ENCODE data around the gene SCARB1.

The SCARB1 gene

GRCh38 chr12:124762791-124763593 is 100.7 kb downstream of the SCARB1 start:
- DNase-seq (ENCODE audit: low read depth), result no peak

GRCh38 chr12:124762384-124762783 is 101.3 kb downstream of the SCARB1 start:
- no peak for TF ChIP-seq CTCF (conservative IDR thresholded peaks at IDR 0.05; ENCODE audit: control insufficient read depth, insufficient read depth, low read depth, low read length)
- H3K4me3 ChIP-seq (ENCODE audit: control insufficient read depth, low read depth, low read length), result no peak overlapping the region
- DNase-seq (ENCODE audit: low read depth), result no peak

More at GRCh38 chr12:124762791-124763593, 100.7 kb downstream of the SCARB1 start:
- H3K4me3 ChIP-seq (ENCODE audit: control insufficient read depth, low read depth, low read length), result no peak overlapping the region
- no peak for TF ChIP-seq CTCF (conservative IDR thresholded peaks at IDR 0.05; ENCODE audit: control insufficient read depth, insufficient read depth, low read depth, low read length)

- DNase-seq (ENCODE audit: low read depth), result no peak
- H3K4me3 ChIP-seq (ENCODE audit: control insufficient read depth, low read depth, low read length), result no peak overlapping the region
- TF ChIP-seq CTCF (conservative IDR thresholded peaks at IDR 0.05; ENCODE audit: control insufficient read depth, insufficient read depth, low read depth, low read length), result no peak
These were observed 101.8 kb downstream of the SCARB1 start for GRCh38 chr12:124761871-124762270.

GRCh38 chr12:124761056-124761455 is 102.6 kb downstream of the SCARB1 start:
- TF ChIP-seq CTCF (conservative IDR thresholded peaks at IDR 0.05; ENCODE audit: control insufficient read depth, insufficient read depth, low read depth, low read length), result no peak
- H3K4me3 ChIP-seq (ENCODE audit: control insufficient read depth, low read depth, low read length), result no peak overlapping the region
- DNase-seq (ENCODE audit: low read depth), result no peak

GRCh38 chr12:124760560-124760959 is 103.1 kb downstream of the SCARB1 start:
- no peak overlapping the region for H3K4me3 ChIP-seq (ENCODE audit: control insufficient read depth, low read depth, low read length)
- TF ChIP-seq CTCF (conservative IDR thresholded peaks at IDR 0.05; ENCODE audit: control insufficient read depth, insufficient read depth, low read depth, low read length), result no peak
- no peak for DNase-seq (ENCODE audit: low read depth)

- TF ChIP-seq CTCF (conservative IDR thresholded peaks at IDR 0.05; ENCODE audit: control insufficient read depth, insufficient read depth, low read depth, low read length), result no peak
- no peak for DNase-seq (ENCODE audit: low read depth)
- H3K4me3 ChIP-seq (ENCODE audit: control insufficient read depth, low read depth, low read length), result no peak overlapping the region
These were observed 103.7 kb downstream of the SCARB1 start for GRCh38 chr12:124759841-124760503.

Measured in fibroblast of mammary gland (primary cell).